GM19467 (cell line): Measurements from ENCODE around the gene ST3GAL5.

ENCODE experiments used
- ATAC-seq: cut with Tn5 transposase; IDR thresholded peaks from one replicate; pipeline ENCODE4 v1.9.1; 2021; ENCODE audit warnings: mild to moderate bottlenecking, moderate library complexity; ENCODE audit not compliant: unreplicated experiment

ST3GAL5 gene

GRCh38 chr2:85867556-85868292, 21.1 kb downstream of the ST3GAL5 start:
- ATAC-seq: no peak

GRCh38 chr2:85867121-85867520, 21.7 kb downstream of the ST3GAL5 start:
- ATAC-seq: no peak

- no peak for ATAC-seq
Observed at GRCh38 chr2:85866165-85866659, 22.6 kb downstream of the ST3GAL5 start.

- ATAC-seq: no peak
Observed at GRCh38 chr2:85865539-85866164, 23.1 kb downstream of the ST3GAL5 start.

GRCh38 chr2:85864654-85865053, 24.1 kb downstream of the ST3GAL5 start:
- no peak for ATAC-seq

- ATAC-seq: no peak
Observed at GRCh38 chr2:85862426-85862825, 26.4 kb downstream of the ST3GAL5 start.

- ATAC-seq: no peak
Observed at GRCh38 chr2:85861650-85862049, 27.1 kb downstream of the ST3GAL5 start.

- no peak for ATAC-seq
Observed at GRCh38 chr2:85861180-85861579, 27.6 kb downstream of the ST3GAL5 start.

GRCh38 chr2:85858841-85859240, 29.9 kb downstream of the ST3GAL5 start:
- no peak for ATAC-seq

GRCh38 chr2:85854897-85855296, 33.9 kb downstream of the ST3GAL5 start:
- ATAC-seq: no peak

- peak; percentile 24 for ATAC-seq
Observed at GRCh38 chr2:85854166-85854509, 34.7 kb downstream of the ST3GAL5 start.

- ATAC-seq: peak; percentile 35
Observed at GRCh38 chr2:85853499-85854165, 35.2 kb downstream of the ST3GAL5 start.

GRCh38 chr2:85852937-85853498, 35.8 kb downstream of the ST3GAL5 start:
- ATAC-seq: peak; percentile 62

- ATAC-seq: no peak
Observed at GRCh38 chr2:85852152-85852840, 36.5 kb downstream of the ST3GAL5 start.

- no peak for ATAC-seq
Observed at GRCh38 chr2:85851253-85852151, 37.3 kb downstream of the ST3GAL5 start.

- ATAC-seq: no peak
Observed at GRCh38 chr2:85850451-85850850, 38.3 kb downstream of the ST3GAL5 start.

- no peak for ATAC-seq
Observed at GRCh38 chr2:85847051-85847588, 41.7 kb downstream of the ST3GAL5 start.

- ATAC-seq: no peak
Observed at GRCh38 chr2:85846411-85846810, 42.4 kb downstream of the ST3GAL5 start.

- no peak for ATAC-seq
Observed at GRCh38 chr2:85844486-85844885, 44.3 kb downstream of the ST3GAL5 start.

GRCh38 chr2:85843543-85843942, 45.2 kb downstream of the ST3GAL5 start:
- ATAC-seq: no peak
